ENCODE data around the gene PKIB.

Gene PKIB

DNA sequence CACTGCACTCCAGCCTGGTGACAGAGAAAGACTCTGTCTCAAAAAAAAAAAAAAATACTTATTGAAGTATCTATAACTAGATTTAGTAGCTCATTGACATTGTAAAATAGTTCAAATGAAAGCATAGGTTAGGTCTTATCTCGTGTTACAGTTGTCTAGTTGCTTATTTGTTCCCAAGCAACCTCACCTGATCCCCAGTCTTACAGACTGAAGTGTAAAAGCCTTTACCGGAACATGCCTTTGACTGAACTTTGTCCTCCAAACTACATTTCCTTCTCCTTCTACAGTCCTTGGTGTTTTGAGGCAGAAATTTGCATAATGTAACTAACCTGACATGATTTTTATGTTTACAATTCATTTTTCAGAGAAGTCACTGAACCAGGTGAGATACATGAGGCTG, 61.0 kb downstream of the PKIB start:
- DNase-seq: no peak

DNA sequence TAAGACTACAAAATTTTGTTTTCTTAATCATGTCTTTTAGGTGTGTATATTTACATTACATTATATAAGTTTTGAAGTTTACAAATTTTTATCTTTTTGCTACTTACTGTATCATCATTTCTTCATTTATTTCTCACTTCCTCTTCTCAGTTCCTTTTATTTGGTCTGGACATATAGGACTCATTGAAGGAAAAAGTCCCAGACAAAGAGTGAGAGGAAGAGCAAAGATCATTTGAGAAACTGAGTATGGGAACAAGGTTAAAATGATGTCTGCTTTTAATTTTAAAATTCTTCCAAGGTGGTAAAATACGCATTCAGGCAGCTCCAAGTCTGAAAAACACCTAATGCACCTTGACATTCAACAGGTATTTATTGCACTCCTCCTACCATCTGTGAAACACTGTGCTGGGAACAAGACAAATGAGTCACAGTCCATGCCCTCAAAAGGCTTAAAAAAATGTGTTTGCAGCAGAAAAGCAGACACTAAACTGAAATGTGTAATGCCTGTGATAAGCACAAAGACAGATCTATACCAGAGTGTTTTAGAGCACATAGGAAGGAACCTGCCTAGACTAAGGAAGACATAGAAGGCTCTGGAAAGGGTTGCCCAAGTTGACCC, 63.2 kb downstream of the PKIB start:
- no peak for DNase-seq

DNA sequence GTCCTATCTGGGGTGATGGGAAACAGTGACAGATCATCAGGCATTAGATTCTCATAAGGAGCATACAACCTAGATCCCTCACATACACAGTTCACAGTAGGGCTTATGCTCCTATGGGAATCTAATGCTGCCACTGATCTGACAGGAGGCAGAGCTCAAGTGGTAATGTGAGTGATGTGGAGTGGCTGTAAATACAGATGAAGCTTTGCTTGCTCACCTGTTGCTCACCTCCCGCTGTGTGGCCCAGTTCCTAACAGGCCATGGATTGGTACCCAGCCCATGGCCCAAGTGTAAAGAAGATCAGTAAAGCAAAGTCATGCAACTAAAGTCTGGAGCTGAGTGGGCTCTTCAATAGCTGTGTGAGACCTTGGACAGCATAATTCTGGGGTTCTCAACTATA, 65.9 kb downstream of the PKIB start:
- no peak for DNase-seq

DNA sequence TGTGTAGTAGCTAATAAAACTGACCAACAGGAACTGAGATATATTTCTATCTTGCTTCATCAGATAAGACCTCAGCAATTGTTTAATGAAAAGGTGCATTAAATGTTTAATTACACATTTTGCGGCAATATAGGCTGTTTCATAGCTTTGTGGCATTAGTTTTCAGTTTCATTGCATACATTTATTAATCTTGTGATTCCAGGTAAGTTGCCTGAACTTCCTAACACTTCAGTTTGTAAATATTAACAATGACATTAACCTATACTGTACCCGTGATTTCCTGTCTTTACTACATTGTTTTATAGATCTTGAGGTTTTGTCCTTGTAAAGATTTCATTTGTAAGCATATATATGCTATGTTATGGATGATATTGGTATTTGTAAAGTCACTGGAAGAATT, 66.5 kb downstream of the PKIB start:
- no peak for DNase-seq

DNA sequence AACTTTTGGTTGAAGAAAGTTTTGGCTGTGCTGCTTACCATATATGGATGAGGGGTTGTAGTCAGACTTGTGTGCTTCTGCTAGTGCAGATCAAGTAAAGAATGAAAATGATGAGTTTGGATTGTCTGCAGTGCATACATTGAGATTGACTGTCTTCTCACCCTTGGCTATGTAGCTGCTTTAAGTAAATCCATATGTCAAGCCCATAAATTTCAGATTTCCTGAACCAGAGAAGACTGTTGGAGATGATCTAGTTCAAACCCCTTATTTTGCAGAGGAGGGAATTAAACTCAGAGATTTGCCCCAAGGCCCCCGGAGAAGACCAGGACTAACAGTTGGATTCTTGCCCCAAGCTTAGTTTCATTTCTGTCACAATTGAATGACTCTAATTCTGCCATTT, 67.2 kb downstream of the PKIB start:
- DNase-seq: no peak

DNA sequence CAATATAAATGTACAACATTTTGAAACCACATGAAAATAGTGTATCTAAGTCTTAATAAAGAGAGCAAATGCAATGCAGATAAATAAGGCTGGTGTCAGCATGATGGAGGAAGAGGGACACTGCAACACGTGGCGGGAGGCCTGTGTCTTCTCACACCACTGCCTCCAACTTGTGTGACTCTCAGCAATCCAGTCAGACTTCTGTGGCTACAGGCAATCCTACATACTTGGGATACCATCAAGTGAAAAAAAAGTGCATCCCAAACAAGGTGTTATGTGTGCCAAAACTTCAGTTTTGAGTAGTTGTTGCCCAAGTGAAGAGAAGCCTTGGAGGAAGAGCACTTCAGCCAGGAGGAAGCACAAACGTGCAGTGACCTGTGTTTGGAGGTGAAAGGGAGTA, 68.6 kb downstream of the PKIB start:
- no peak for DNase-seq

DNA sequence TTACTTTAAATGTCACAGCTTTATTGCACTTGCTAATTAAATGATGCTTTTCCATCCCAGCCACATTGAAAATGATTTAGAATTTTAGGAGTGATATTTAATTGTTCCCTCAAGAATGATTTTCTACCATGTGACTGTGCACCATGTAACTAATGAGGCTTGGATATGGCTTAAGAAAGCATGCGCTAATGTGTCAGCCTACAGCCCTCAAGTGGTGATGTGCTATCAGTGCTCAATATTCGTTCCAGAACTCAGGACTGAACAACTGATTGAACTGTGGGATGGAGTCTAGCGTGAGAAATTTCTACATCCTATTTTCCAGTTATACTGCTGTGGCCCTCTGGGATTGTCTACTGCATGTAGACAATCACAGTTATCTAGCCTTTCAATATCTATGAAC, 71.5 kb downstream of the PKIB start:
- no peak for DNase-seq

DNA sequence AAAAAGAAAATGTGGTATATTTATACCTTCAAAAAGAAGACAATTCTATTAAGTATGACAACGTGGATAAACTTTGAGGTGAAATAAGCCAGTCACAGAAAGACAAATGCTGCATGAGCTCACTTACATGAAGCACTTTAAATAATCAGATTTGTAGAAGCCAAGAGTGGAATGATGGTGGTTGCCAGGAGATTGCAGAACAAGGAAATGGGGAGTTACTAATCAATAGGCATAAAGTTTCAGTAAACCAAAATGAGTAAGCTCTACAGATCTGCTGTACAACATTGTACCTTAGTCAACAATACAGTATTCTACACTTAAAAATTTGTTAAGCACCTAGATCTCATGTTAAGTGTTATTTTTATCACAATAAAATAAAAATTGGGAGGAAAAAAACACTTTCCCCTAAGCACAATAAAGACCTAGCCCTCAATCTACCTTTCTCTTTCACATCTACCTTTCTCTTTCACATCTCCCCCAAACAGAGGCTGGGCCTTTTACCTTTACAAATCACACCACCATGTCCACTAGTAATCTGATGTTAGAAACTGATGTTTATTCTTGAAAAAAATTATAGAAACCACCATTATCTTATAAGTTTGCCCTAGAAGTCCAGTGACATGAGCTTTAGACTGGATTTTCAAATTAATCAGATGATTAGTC, 73.9 kb downstream of the PKIB start:
- DNase-seq: no peak

DNA sequence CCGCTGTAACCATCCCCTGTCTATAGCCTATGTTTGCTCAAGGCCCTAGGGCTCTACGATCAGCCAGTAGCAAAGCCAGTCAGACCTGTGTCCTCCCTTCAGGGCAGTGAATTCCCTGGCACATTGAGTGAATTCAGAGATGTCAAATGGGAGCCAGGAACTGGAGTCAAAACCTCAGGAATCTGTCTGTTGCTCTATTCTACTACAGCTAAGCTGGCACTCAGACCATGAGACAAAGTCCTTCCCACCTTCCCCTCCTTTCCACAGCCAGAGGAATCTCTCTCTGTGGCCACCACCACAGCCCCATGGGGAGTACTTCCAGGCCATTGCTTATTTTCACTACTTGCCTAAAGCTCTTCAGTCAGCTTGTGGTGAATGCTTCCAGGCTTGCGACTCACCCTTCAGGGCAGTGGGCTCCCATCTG, 82.0 kb downstream of the PKIB start:
- DNase-seq: no peak

DNA sequence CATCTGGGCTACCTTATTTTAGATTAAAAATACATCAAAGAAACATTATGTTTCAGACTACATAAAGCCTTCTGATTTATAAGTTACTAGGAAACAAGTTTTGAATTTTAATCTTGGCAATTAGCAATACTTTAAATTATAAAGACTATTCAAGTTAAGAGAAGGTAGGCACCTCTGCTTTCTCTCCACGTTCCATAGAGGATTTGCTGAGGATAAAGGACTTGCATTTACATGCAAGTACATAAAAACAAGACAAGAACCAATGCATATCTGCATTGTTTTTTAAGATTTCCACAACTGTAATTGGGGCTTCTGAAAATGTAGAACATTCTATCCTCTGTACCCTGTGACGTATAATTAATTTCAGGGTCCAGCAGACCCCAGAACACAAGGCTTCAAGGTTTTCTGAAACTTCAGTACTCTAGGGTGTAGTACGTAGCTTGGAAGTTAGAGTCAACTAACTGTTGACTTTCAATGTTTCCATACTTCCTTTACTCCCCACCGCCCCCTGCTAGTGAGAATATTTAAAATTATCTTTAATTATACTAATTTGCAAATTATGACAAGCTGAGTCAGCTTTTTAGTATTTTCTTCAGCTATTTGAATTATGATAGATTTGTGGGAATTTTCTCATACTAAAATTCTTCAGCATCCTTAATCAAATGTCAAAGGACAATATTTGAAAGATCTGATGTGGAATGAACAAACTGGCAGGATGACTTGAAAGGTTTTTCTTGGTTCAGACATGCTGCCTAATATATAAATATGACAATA, 82.8 kb downstream of the PKIB start:
- no peak for DNase-seq

DNA sequence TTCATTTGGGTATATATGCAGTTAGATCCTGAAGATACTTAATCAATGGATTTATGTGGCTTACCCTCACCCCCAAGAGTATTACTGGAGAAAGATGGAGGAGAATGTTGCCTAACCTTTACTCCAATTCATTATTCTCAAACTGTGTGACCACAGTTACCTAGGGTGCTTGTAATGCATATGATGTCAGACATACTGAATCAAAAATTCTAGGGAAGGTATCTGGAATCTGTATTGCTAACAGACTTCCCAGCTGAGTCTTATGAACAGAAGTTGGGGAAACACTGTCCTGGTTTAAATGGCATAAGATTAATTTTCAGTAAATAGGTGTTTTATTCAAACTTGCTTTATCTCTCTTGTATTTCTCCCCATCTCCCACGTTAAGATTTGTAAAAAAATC, 83.9 kb downstream of the PKIB start:
- DNase-seq: no peak

DNA sequence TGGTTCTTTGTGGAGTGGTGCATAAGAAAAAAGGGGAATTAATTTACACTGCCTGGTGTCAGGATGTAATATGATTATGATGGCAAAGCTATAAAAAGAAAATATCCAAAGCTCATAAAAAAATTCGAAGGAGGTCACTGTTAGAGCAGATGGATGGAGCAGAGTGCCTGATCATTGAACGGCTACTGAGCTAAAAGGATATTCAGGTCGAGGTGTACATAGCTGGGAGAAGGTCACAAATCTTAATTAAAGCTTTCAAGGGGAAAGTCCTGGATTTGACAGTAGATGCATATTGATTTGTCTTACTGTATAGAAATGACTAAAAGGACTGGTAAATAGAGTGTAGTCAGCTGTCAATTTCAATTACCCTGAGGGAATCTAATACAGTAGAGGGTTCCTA, 84.4 kb downstream of the PKIB start:
- no peak for DNase-seq

DNA sequence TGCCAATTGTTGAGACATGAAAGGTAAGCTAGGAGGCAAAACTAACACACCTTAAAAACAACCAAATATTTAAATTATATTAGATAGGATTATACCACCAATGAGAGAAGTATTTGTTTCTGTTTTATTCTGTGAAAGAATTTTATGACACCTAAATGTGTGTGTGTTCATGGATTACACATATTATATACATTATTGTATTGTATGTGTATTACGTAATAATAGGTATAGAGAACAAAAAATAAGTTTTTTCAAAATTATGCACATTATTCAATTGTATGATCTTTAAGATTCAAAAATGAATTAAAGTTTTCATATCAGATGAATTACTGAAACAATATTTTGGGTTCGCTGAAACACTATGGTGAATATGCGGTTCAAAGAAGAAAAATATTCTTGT, 85.0 kb downstream of the PKIB start:
- no peak for DNase-seq

DNA sequence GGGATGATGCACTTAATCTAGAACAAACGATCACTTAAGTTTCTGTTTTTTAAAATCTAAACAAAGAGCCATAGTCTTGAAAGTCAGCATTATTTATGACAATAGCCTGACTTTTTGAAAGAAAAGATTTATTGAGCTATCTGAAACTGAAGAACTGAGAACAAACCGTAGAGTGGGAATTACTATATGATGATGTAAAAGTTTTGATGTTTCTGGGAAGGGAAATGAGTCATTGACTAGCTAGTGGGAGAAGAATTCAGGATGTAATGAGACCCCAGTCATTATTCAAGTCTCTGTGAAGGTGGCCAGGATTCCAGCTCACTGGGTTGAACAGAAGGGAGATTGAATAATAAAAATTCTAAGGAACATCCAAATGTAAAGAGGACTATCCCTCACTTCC, 85.9 kb downstream of the PKIB start:
- no peak for DNase-seq

DNA sequence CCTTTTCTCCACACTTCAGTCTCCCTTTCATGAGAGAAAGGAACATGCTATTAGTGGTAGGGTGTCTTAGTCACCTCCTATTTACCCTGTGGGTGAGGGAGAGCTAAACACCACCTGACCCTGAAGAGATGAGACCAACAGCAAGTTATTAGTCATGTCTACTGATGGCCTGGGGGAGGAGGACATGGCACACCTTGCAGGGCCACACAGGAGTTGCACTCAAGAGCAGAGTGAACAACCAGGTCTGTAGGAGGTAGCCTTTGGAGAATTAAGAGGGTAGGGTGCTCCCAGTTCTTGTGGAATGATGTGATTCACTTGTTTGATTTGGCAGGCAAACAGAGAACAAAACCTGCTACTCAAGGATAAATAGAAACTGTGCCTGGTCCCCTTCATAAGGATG, 86.6 kb downstream of the PKIB start:
- no peak for DNase-seq

DNA sequence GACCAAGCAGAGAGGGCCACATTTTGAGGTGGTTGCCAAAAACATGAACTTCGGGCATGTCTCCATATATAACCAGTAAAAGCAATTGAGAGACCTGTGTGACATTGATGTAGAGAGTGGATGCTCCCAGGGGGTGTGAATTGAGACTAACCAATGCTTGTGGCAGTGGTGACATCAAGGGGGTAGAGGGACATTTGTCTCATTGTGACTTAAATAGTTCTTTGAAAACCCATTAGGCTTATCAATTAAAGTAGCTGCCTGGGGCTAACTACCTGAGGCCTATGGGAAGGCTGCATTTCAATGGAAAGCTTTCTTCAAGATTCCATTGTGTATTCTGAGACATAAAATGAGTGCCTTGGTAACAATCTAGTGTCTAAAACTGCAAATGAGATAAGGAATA, 87.3 kb downstream of the PKIB start:
- DNase-seq: no peak

DNA sequence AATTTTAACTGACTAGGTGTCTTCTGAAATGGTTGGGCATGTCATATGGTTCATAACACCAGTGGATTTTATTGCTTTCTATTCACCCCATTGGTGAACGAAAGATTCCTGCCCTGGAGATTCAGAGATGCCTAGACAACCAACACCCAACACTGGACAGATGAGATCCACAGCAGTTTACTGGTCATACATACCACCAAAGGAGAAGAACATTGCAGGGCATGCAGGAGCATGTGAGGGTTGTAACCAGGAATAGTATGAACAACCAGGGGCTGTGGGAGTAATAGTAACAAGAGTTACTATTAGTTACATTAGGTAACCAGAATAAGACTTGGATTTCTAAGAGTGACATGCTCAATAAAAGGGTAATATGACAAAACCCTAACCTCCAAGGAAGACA, 91.5 kb downstream of the PKIB start:
- DNase-seq: no peak

DNA sequence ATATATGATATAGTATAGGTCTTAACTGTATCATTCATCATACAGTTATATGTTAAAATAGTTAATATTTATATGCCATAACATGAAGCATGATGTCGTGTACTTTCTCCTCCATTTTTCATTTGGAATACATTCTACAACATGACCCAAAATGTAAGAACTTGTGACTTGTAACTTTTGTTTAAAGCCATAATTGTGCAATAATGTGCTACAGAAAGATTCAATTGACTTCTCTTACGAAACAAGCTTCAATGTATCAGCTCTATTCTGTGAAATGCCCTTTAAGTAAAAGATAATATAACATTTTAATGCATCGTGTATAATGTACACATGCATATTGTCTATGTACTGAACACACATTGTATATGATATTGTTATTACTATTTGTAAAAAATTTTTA, 92.6 kb downstream of the PKIB start:
- DNase-seq: no peak

DNA sequence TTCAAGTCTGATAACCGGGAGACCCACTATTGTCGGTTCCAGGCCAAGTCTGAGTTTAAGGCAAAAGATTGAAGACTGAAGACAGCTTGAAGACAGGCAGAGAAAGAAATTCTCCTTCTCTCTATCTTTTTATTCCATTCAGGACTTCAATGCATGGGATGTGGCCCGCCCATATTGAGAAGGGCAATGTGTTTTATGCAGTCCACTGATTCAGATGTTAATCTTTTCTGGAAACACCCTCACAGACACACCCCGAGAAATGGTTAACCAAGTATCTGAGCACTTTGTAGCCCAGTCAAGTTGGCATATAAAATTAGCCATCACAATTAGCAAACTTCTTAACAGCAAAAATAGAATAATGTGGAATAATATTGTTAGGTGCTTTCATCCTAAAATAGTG, 93.9 kb downstream of the PKIB start:
- no peak for DNase-seq

DNA sequence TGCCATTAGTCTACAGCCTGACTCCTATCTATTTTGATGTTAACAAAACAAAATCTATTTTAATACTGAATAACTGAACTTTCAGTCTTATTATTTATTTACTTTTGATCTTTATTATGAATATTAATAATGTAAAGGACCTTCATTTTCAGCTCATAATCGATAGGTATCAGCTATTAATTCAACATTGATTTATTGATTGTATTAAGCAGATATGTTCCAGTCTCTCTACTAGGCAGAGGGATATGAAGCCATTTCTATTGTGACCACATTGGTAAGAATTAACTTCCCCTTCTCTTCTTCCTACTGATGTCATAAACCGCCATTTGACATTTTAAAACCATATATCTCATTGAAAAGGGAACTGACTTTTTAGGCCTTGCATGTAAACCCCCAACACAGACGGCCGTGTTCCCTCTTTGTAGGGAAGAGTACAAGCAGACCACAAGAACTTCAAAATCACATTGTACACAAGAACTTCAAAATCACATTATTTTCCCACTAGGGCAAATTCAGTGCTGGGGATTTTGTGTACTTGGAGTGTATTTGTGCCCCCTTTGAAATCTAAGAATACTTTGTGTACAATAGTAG, 99.8 kb downstream of the PKIB start:
- DNase-seq: no peak

DNA sequence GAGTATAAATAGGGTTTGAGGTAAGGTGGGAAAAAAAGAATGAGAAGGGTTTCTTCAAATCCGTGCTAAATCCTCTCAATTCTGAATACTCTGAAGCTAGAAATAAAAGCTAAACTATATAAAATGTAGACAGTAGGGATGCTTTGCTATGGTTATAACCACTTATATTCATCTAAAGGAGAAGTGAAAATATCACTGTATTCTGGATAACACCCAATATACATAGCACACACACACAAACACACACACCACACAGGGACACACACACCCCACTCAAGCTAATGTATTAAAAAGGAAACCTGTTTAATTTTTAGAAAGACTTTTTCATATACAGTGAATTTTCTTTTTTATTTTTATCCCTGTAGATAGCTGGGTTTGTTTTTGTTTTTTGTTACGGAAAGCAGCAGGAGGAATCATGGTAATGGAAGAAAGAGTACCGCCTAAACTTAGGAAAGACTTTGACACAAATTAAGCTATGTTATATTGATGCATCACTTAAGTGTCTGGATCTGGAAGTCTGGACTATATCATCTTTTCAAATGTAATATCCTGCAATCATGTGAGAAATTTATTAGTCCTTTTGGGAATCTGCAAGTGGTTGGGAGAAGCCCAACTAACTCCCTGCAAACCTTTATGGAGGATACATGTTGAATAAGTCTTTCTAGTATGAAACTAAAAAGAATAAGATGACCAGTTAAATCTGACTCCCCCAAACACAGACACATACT, 100.9 kb downstream of the PKIB start:
- DNase-seq: no peak

DNA sequence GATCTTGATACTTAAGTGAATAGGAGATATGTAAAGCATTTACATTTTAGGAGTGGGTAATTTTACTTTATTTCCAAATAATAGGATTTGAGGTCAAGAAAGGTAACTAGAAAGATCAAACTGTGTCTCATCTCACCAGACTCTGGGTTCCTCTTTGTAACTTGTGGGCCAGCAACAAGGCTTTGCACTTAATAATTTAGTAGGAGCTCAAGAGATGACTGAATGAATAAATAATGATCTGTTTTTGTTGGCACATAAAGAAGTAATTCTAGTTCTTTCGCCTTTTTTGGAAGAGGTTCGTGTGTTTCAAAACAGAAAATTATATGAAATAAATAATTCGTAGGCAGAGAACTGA, 101.9 kb downstream of the PKIB start:
- no peak for DNase-seq

DNA sequence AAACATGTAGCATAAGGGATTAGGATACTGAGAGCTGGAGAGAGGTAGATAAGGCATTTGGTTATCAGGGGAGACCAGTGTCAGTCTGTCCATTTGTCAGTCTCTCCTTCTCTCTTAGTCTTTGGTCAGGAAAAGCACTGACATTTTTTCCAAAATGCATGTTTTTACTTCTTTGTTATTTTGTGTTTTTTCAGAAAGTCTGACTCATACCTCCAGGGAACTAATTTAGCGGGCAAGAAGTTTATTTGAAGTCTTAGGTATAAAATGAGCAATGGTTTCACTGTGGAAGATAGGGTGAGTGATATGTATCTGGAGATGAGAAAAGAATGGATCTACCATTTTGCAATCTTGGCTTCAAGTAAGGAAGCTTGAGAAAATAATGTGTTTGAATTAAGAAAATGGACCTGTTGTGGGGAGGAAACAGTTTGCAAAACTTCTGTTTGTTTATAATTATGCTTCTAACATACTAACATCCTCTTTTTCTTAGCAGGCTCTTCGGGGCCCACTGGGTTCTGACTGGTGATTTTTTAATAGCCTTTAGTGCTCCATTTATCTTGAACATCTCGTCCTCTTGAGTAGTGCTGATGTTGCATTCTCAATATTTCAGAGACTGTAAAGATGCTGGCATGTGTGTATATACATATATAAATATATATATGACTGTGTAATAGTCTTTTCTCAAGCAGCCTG, 102.4 kb downstream of the PKIB start:
- no peak for DNase-seq
